GM12801 (cell line): ENCODE data around the gene IKZF2.

ENCODE experiments used
- TF ChIP-seq, protein P1 (sequence below): IDR thresholded peaks from one replicate; pipeline ENCODE4 v1.5.1; 2011; ENCODE audit warnings: control low read depth; ENCODE audit not compliant: insufficient read length; ENCODE audit errors: extremely low read depth

IKZF2 gene

GRCh38 chr2:213017404-213017803, 134.0 kb downstream of the IKZF2 start:
- TF ChIP-seq, protein P1, sequence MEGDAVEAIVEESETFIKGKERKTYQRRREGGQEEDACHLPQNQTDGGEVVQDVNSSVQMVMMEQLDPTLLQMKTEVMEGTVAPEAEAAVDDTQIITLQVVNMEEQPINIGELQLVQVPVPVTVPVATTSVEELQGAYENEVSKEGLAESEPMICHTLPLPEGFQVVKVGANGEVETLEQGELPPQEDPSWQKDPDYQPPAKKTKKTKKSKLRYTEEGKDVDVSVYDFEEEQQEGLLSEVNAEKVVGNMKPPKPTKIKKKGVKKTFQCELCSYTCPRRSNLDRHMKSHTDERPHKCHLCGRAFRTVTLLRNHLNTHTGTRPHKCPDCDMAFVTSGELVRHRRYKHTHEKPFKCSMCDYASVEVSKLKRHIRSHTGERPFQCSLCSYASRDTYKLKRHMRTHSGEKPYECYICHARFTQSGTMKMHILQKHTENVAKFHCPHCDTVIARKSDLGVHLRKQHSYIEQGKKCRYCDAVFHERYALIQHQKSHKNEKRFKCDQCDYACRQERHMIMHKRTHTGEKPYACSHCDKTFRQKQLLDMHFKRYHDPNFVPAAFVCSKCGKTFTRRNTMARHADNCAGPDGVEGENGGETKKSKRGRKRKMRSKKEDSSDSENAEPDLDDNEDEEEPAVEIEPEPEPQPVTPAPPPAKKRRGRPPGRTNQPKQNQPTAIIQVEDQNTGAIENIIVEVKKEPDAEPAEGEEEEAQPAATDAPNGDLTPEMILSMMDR: no peak

GRCh38 chr2:213016984-213017351, 134.4 kb downstream of the IKZF2 start:
- TF ChIP-seq, protein P1: no peak

- TF ChIP-seq, protein P1: no peak
Measured at GRCh38 chr2:213016166-213016983, 135.0 kb downstream of the IKZF2 start.

DNA sequence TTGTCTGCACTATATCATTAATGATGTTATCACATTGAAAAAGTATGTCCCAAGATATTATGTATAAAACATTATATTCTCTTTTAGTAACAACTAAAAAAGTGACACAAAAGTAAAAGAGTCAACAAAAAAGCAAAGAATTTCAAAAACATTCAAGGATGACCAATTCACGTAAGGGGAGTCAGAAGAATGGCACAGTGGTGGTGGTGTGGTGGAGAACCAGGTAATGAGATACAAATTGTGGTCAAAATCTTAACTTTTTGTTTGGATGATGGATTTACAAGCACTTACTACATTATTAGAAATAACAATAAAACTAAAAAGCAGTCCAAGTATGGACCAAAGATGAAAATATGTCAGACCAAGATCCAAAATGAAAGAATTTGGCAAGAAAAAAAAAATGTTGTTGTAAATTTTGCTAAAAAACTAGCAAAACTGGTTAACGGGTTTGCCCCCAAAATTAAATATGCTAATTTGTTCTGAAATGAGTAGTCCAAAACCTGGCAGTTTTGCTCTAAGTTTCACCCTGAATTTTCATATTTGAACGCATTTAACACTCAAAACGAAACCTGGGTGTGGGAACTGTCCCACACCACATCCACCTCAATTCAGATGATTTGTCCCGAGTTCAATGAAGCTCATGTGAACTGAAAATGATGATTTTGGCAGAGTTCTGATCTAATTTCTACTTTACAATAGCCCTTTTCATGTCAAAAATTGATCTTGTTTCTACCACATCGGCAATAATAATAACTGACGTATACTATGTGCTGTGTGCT, 135.8 kb downstream of the IKZF2 start:
- TF ChIP-seq, protein P1: no peak

DNA sequence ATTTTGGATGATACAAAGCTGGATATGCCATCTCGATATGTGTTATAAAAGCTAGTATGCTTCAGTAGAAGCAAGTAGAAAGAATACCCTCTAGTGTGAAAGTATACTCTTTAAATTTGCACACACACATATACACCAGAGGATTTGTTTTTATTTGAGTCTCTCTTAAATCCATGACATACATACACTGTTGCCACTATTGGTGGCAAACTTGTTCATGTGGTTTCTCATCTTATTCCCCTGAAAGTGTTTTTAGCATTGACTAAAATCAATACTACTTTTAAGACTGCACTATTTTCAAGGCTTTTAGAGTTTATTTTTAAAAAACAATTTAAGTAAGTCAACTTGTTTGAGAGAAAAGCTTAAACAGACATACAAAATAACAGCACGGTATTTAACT, 137.4 kb downstream of the IKZF2 start:
- TF ChIP-seq, protein P1: no peak

GRCh38 chr2:213011505-213011904, 139.9 kb downstream of the IKZF2 start:
- TF ChIP-seq, protein P1: no peak

DNA sequence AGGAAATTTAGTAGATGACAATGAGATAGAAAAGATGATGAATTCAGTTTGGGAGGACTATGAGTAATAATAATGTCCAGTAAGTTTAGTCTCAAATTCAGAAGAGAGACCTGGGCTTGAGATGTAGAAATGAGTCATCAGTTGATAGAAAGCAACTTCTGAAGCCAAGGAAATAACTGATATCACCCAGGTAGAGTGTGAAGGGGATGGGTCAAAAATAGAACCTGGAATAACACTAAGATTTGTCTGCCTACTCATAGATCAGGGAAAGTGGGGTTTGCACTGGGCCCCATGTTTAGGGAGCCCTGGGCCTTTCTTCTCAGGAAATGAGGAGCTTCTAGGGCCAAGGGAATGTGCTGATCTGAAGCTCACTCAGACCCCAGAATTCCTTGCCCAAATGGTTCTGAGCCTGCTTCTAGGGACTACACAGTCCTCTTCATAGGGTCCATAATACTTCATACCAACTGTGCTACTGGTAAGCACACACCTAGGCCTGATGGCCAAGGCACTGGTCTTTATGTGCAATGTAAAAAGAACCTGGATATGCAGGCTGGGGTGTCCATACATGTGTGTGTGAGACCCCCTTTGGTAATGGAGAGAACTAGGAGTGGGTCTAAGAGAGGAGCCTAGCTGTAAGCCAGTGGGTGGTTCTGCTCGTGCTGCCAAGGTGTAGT, 141.2 kb downstream of the IKZF2 start:
- TF ChIP-seq, protein P1: no peak
